MCF 10A (cell line): ENCODE measurements around the gene LPIN1. TPM values are rescaled to one million over a fixed set of nuclear protein-coding genes. Genes with fewer than 3 reads are reported as not detected.

Experiments used
- BruUV-seq: library from RNA; stranded (reverse); fragments of 400-500 nt; replicated peaks from 2 replicates; lab custom pipeline; 2021; lab: Mats Ljungman, UMichigan
- CTCF ChIA-PET: fragments of 300-600 bp; sonication (Branson Sonifier 250); formaldehyde crosslinking; extraction: SDS; loops from one replicate; lab custom pipeline; 2021; ENCODE audit warnings: antibody characterized with exemption, inconsistent platforms; lab: Yijun Ruan, JAX
- POLR2A ChIA-PET: fragments of 300-600, 350-650 bp; sonication (Branson Sonifier 250); formaldehyde crosslinking; extraction: SDS; loops from one replicate; lab custom pipeline; 2020; ENCODE audit warnings: antibody characterized with exemption, inconsistent platforms; lab: Yijun Ruan, JAX
- DNase-seq: peaks from one replicate; pipeline ENCODE4 v3.0.0-alpha.2; 2018; ENCODE audit not compliant: unreplicated experiment
- H3K27ac Mint-ChIP-seq: one replicate; pipeline ENCODE4 v1.8.0; 2022; ENCODE audit warnings: mild to moderate bottlenecking, low read depth, mixed read lengths; ENCODE audit not compliant: unreplicated experiment
- H3K27me3 Mint-ChIP-seq: one replicate; pipeline ENCODE4 v1.8.0; 2022; ENCODE audit warnings: mixed read lengths; ENCODE audit not compliant: insufficient read depth, unreplicated experiment
- H3K36me3 Mint-ChIP-seq: one replicate; pipeline ENCODE4 v1.8.0; 2022; ENCODE audit warnings: mild to moderate bottlenecking, moderate library complexity, mixed read lengths; ENCODE audit not compliant: insufficient read depth, unreplicated experiment
- H3K4me1 Mint-ChIP-seq: one replicate; pipeline ENCODE4 v1.8.0; 2022; ENCODE audit warnings: mixed read lengths; ENCODE audit not compliant: insufficient read depth, unreplicated experiment
- H3K4me3 Mint-ChIP-seq: one replicate; pipeline ENCODE4 v1.8.0; 2022; ENCODE audit warnings: mild to moderate bottlenecking, moderate library complexity, mixed read lengths; ENCODE audit not compliant: unreplicated experiment
- H3K9me3 Mint-ChIP-seq: one replicate; pipeline ENCODE4 v1.8.0; 2022; ENCODE audit warnings: mixed read lengths; ENCODE audit not compliant: unreplicated experiment
- intact Hi-C: fragments of 100-400 bp; cut with micrococcal nuclease; formaldehyde crosslinking; loops from 2 replicates; pipeline ENCODE4 v1.14.1; 2022
- total RNA-seq: library from RNA; stranded (reverse); gene quantifications from 2 replicates; pipeline ENCODE4 v1.2.3, GENCODE V29; 2022
- TF ChIP-seq, protein P1 (sequence below): fragments of 200-600 bp; IDR thresholded peaks from one replicate; pipeline ENCODE4 v1.8.0; 2022; ENCODE audit warnings: antibody characterized with exemption, mild to moderate bottlenecking; ENCODE audit not compliant: unreplicated experiment

Gene LPIN1
- total RNA-seq, 1 experiment from 2014 or later, result 65.7 TPM

DNA sequence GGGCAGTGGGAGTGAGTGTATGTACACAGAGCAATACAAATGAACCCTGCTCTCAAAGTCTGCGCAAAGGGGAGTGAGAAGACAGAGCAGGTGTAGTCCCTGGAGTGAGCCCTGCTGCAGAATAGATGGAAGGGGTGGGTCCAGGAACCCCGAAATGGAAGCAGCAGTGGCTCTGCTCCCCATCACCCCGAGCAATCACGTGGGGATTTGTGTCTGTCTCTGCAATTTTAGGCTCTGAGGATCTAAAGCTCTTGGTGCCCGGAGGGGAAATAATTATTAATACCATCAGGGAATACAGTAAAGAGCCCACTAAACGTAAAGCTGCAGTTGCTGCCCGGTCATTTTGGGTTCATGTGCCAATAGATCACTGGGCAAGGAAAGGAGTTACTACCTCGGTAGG lies 118.3 kb downstream of the LPIN1 start:
- ChIA-PET POLR2A (interaction anchor here (0.6 to 2.1 kb wide), 3 partner anchors 30 to 1099 kb away, joined by 3 to 11 read pairs (median 3); partner anchors contain the start of gene TRIB2), CTCF (interaction anchor here (0.6 to 5.9 kb wide), 8 partner anchors 32 to 1142 kb away, joined by 3 to 42 read pairs (median 3); partner anchors contain the start of gene TRIB2)
- intact Hi-C loops, result loop anchor here (10.0 kb wide), 1 partner anchor 450 kb away; no protein-coding TSS in a partner anchor
- DNase-seq, result no peak
- no TSS peak for BruUV-seq
- TF ChIP-seq, protein P1, sequence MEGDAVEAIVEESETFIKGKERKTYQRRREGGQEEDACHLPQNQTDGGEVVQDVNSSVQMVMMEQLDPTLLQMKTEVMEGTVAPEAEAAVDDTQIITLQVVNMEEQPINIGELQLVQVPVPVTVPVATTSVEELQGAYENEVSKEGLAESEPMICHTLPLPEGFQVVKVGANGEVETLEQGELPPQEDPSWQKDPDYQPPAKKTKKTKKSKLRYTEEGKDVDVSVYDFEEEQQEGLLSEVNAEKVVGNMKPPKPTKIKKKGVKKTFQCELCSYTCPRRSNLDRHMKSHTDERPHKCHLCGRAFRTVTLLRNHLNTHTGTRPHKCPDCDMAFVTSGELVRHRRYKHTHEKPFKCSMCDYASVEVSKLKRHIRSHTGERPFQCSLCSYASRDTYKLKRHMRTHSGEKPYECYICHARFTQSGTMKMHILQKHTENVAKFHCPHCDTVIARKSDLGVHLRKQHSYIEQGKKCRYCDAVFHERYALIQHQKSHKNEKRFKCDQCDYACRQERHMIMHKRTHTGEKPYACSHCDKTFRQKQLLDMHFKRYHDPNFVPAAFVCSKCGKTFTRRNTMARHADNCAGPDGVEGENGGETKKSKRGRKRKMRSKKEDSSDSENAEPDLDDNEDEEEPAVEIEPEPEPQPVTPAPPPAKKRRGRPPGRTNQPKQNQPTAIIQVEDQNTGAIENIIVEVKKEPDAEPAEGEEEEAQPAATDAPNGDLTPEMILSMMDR, result no peak
- Mint-ChIP-seq H3K9me3 (no peaks in the 10 kb centered on the region), H3K36me3 (peaks cover 5% of the 10 kb centered on the region), H3K27me3 (no peaks in the 10 kb centered on the region), H3K4me1 (peaks cover 21% of the 10 kb centered on the region), H3K27ac (no peak overlapping the region), H3K4me3 (no peak overlapping the region)

GRCh38 chr2:11865378-11865777 lies 118.9 kb downstream of the LPIN1 start:
- no peaks in the 10 kb centered on the region for H3K27me3 Mint-ChIP-seq
- no peak overlapping the region for H3K4me3 Mint-ChIP-seq
- no peak for DNase-seq
- H3K4me1 Mint-ChIP-seq, result peaks cover 21% of the 10 kb centered on the region
- ChIA-PET POLR2A (interaction anchor here (0.6 kb wide), 1 partner anchor 30 kb away, joined by 3 read pairs; no protein-coding TSS in a partner anchor), CTCF (interaction anchor here (0.5 to 5.9 kb wide), 8 partner anchors 33 to 1141 kb away, joined by 3 to 42 read pairs (median 3); partner anchors contain the start of gene TRIB2)
- no peak overlapping the region for H3K27ac Mint-ChIP-seq
- intact Hi-C loops, result loop anchor here (10.0 kb wide), 1 partner anchor 449 kb away; no protein-coding TSS in a partner anchor
- H3K36me3 Mint-ChIP-seq, result peaks cover 5% of the 10 kb centered on the region
- TF ChIP-seq, protein P1, result no peak
- H3K9me3 Mint-ChIP-seq, result no peaks in the 10 kb centered on the region
- no TSS peak for BruUV-seq

GRCh38 chr2:11865805-11866204 lies 119.4 kb downstream of the LPIN1 start:
- H3K9me3 Mint-ChIP-seq, result no peaks in the 10 kb centered on the region
- DNase-seq, result no peak
- H3K27ac Mint-ChIP-seq, result no peak overlapping the region
- H3K4me3 Mint-ChIP-seq, result no peak overlapping the region
- POLR2A ChIA-PET, result interaction anchor here (1.0 kb wide), 1 partner anchor 36 kb away, joined by 4 read pairs; no protein-coding TSS in a partner anchor
- H3K27me3 Mint-ChIP-seq, result no peaks in the 10 kb centered on the region
- H3K4me1 Mint-ChIP-seq, result peaks cover 21% of the 10 kb centered on the region
- peaks cover 5% of the 10 kb centered on the region for H3K36me3 Mint-ChIP-seq
- BruUV-seq, result no TSS peak
- TF ChIP-seq, protein P1, result no peak
- CTCF ChIA-PET, result interaction anchor here (0.5 to 5.9 kb wide), 5 partner anchors 85 to 1065 kb away, joined by 3 to 42 read pairs (median 3); partner anchors contain the start of gene TRIB2
- intact Hi-C loops, result loop anchor here (10.0 kb wide), 1 partner anchor 449 kb away; no protein-coding TSS in a partner anchor
